NCI-H748 treated with DMSO at 0.1 percent for 48 hours (cell line): Measurements from ENCODE around the gene NR2F1-AS1.
"Not testable (repeated sequence)": the region's sequence is repeated elsewhere in the genome, so short reads cannot be mapped to it uniquely, and the experiment has no call there.

Experiments used
- DNase-seq: peaks from one replicate; lab custom pipeline; 2025; lab: John Stamatoyannopoulos, UW

Gene NR2F1-AS1

DNA sequence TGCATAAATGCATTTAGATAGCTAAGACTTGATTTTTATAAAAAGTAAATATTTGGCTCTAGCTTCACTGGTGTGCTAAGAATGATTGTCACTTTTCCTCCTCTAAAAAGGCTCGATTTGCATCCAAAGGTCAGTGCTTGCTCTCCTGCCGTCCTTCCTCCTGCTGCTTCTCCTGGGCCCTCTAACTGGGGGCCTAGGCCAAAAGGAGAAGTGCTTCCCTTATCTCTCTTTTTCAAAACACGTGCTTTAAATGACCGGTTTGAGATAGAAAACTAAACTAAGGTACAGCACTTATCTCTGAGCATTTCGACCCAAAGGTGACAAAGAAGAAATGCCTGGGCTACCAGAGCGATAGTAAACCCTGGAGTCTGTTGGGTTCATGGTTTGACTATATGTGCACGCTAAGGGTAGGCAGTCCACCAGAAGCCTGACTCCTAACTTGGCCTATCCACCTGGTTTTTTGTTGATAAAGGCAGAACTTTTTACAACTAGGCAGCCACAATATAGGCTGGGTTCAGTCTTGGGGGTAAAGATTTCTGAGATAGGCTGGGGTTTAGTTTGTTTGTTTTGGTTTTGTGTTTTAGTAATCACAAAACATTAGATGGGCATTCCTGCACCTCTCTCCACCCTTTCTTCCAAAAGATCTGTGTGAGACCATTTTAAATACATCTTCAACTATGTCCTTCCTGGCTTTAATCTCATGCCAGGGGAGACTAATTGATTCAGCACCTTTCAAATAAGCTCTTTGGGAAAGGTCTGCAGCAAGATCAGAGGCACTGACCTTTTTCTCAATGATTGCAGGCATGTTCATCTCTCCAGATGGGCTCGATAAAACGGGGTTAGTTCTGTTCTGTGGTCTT, 3.8 kb downstream of the NR2F1-AS1 start:
- DNase-seq, result no peak

GRCh38 chr5:93575461-93576414, 5.3 kb downstream of the NR2F1-AS1 start:
- DNase-seq, result no peak

- no peak for DNase-seq
Observed at GRCh38 chr5:93574491-93575305, 6.3 kb downstream of the NR2F1-AS1 start.

DNA sequence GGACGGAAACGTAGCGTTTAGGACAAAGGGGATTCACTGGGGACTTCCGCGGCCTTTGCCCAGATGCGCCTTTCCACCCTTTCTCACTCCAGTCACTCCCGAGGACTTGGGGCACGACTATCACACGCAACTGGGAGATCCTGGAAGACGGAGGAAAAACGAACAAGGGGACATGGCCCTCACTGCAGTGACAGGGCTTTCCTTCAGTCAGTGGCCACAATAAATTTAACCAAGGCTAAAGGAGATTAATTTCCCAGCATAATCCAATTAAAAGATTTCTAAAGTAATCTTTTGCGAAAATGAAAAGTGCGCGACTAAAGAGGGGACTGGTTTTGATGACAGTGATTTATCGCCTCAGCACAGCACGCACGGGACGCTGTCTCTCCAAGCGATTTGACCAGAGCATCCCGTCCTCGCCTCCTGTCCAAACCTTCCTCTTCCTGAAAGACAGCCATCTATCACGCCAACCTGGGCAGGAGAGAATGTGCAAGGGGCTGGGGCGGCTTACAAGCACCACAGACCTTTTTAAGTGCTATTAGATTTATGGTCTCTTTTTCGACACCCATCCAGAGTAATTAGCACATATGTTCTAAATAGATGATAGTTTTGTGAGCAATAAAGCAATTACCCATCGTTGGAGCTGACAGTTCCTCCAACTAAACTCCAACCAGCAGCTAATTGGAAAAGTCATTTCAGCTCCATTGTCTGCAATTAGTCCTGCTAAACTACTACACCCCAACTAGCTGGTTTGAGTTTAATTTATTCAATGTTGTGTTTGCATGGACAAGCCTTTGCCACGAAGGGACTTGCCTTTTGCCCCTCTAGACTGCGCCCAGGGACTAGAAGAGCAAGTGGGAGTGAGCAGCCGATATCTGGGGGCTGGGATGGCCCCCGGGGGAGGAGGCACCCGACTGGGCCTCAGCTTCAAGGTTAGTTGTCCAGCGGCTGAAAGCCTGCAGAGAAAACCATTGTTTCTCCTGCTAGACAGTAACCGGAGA, 7.4 kb downstream of the NR2F1-AS1 start:
- DNase-seq, result no peak

DNA sequence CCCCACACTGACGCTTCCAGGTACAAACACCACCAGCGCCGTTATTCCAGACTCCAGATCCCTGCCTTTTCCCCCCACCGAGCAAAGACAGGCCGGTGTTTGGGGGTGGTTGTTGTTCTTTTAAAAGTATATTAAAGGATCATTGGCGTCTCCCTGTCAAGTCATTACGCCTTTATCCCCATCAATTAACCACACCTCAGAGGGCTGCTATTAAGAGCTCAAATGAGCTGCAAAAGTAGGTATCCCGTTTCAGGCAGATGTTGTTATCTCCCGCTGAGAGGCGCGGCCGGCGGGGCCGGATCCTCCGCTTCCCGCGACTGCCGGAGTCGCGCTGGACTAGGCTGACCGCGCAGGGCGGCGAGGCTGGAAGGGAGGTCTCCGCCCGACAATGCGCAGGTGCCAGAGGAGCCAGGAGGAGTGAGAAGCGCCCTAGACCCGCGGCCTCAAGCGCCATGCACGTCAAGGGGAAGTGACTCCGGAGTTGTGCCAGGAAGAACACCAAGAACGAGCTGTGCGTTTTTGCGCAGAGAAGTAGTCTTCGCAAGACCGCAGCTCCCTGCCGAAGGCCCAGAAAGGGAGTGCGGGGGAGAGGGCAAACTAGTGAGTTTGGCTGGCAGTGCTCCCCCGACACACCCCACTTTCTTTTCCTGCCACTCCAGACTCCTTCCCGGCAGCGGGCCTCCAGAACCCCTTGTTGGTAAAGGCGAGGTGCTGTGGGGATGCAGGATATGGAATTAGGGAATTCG, 8.2 kb downstream of the NR2F1-AS1 start:
- no peak for DNase-seq

GRCh38 chr5:93572101-93572607, 8.9 kb downstream of the NR2F1-AS1 start:
- no peak for DNase-seq

GRCh38 chr5:93571114-93571949, 9.7 kb downstream of the NR2F1-AS1 start:
- no peak for DNase-seq

- DNase-seq, result no peak
Observed at GRCh38 chr5:93570294-93571113, 10.5 kb downstream of the NR2F1-AS1 start.

DNA sequence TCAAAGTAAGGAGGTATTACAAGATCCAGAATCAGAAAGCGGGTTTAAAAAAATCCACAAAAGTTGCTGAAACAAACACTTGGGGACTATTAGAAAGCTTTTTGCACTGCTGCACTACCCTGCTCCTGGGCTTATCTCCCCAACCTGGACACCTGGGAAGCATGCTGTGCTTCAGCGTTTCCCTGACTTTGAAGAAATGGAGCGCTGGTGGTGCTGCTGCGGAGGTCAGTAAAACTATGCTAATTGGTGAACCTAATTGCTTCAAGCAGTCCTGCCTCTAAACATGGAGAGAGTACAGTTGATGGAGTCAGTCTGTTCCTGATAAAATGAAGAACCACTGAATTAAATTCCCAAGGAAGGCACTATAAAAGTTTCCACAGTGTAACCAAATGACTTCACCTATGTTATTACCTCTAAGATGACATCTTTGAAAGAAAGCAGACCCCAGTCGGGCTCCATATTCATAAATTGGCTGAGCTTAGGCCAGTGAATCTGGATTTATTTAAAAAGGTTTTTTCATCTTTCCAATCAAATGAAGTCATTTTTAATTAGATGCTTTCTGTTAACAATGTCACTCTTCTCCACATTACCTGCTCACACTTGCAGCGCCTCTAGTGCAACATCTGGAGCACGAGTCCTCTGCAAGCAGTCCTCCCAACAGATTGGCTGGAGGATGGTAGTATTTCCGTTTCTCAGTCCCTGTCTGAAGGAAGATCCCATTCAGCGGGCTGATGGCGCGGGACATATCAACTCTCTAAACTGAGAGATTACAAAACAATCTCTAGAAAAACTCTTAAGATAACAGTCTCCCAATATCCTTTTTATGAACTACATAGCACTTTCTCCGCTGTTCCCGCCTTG, 11.5 kb downstream of the NR2F1-AS1 start:
- no peak for DNase-seq

DNA sequence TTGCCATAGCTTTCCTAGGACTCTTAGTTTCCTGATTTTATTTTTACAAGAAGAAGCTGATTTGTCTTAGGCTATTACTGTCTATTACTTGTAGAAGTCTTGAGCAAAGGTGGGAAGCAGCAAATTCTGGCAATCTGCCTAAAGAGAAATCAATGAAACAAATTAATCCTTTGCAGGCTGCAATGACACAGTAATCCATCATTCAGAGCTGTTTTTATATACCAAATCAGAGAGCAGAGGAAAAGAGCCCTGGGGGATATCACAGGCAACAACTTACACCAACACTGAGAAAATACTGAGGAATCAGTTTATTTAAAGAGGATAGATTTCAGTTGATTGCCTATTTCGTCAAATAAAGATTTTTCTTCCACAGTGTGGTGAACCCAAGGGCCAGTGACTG, 13.6 kb downstream of the NR2F1-AS1 start:
- DNase-seq, result no peak

GRCh38 chr5:93566091-93566490, 14.9 kb downstream of the NR2F1-AS1 start:
- DNase-seq, result peak; percentile 42

DNA sequence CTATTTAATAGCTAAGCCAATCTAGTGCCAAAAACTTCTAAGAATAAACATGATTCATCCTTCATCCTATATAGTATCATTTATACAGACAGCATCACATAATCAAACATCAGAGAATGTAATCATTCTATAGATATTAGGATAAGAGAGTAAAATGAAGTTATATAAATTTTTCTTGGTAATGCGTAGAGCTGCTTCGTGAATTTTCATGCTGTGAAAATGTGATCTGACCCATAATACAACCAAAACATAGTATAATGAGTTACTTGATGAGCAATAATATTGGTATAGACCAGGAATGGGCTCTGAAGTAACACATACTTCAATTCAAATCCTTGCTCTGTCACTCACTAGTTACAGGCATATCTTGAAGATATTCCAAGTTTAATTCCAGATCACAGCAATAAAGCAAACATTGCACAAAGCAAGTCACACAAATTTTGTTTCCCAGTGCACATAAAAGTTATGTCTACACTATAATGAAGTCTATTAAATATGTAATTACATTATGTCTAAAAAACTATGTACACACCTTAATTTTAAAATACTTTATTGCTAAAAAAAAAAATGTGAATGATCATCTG, 23.9 kb downstream of the NR2F1-AS1 start:
- no peak for DNase-seq

- not testable (repeated sequence) for DNase-seq
Observed at GRCh38 chr5:93549594-93549993, 31.4 kb downstream of the NR2F1-AS1 start.

DNA sequence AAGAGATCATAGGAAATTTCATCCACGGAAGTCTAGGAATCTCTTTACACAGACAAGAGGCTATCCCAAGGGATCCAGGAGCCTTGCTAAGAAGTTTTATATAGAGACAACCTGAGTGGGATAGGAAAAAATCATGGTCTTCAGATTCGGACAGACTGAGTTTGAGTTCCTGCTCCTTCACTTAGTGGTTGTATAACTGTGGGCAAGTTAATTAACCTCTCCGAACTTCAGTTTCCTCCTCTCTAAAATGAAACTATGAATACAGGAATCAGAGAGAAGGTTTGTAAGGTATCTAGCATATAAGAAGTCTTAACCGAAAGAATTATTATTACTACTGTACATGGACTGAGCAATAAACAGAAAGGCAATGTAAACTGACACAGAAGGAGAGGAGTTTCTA, 35.1 kb downstream of the NR2F1-AS1 start:
- DNase-seq, result no peak

DNA sequence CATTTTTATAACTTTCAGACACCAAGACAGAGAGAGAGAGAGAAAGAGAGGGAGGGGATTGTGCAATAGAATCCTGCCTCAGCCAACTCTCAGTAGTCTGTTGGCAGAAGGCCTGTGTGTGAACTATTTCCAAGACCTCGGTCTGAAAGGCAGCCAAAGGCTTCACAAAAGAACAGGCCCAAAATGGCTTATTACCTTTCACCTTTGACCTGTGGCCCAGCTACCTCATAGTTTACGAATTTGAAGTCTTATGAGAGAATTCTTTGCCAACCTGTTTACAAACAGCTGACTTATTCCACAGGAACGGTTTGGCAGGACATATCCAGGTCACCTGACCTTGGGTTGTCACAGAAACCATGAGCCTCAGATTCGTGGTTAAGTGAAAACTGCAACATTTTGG, 48.6 kb downstream of the NR2F1-AS1 start:
- no peak for DNase-seq

- not testable (repeated sequence) for DNase-seq
Observed at GRCh38 chr5:93521815-93522214, 59.2 kb downstream of the NR2F1-AS1 start.

- DNase-seq, result no peak
Observed at GRCh38 chr5:93519740-93520139, 61.3 kb downstream of the NR2F1-AS1 start.
